AG09309 (cell line): Measurements from ENCODE around the gene GADD45GIP1.
"Not testable (repeated sequence)": the region's sequence is repeated elsewhere in the genome, so short reads cannot be mapped to it uniquely, and the experiment has no call there.

Experiments used
- DNase-seq: peaks from one replicate; pipeline ENCODE4 v3.0.0-alpha.2; 2010; ENCODE audit warnings: low read depth
- H3K4me3 ChIP-seq: 2 replicates; pipeline ENCODE4 v1.5.1; 2011; ENCODE audit warnings: mild to moderate bottlenecking, low read depth, low read length, moderate library complexity; ENCODE audit not compliant: control insufficient read depth
- CTCF ChIP-seq: IDR thresholded peaks from 2 replicates; pipeline ENCODE4 v1.5.1; 2011; ENCODE audit warnings: mild to moderate bottlenecking, low read depth, low read length, inconsistent platforms; ENCODE audit not compliant: insufficient read depth, control insufficient read depth; ENCODE audit errors: missing control alignments

Gene GADD45GIP1

DNA sequence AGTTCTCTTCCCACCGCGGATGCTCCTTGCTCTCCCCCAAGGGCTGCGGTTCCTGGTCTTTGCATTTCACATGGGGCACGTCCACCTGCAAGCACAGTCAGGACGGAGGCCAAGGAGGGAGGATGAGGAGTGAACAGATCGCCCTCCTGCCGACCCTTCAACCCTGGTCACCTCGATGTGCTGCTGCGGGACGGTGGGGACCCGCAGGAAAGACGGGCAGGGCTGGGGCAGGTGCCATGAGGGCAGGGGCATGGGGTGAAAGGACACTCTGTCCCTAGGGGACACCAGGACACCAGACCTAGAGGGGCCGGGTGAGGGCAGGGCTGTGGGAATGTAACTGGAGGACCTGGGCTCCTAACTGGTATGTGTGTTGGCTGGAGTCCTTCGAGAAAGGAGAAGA, 38.8 kb downstream of the GADD45GIP1 start:
- no peak for TF ChIP-seq CTCF
- no peak overlapping the region for H3K4me3 ChIP-seq
- DNase-seq, result no peak

GRCh38 chr19:12915860-12916259, 41.2 kb downstream of the GADD45GIP1 start:
- DNase-seq, H3K4me3 ChIP-seq: not testable (repeated sequence)

DNA sequence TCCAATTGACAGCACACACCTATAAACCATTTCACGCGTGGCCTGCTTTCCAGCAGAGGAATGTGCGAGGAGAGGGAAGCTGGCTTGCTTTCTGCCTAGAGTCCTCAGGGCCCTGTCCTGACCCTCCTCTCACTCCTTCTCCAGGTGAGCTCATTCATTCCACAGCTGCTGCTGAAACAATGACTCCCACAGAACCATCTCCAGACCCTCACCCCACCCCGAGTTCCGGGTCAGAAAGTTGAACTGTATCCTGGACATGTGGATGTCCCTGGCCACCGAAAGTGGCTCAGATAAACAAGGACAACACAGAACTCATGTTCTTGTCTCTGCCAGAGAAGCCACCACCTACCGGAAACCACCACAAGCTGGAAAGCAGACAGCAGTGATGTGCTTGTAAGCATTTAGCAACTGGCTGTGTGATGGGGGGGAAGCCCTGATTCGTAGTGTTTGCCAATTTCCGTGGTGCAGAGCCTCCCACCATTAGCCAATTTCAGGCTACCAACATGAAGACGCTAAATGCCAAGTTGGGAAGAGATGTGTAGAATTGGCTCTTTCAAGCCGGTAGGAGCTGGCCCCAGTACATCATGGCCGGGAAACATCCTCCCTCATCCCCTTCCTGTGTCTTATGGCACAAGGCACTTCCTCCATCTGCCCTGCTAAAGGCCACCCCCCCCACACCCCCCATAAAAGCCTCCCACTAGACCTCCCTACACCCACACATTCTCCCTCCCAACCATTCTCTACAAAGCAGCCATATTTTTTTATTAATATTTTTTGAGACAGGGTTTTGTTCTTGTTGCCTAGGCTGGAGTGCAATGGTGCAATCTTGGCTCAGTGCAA, 43.0 kb downstream of the GADD45GIP1 start:
- no peak for DNase-seq
- no peak overlapping the region for H3K4me3 ChIP-seq
- no peak for TF ChIP-seq CTCF

GRCh38 chr19:12913011-12913561, 43.9 kb downstream of the GADD45GIP1 start:
- TF ChIP-seq CTCF, result no peak
- no peak for DNase-seq
- no peak overlapping the region for H3K4me3 ChIP-seq

DNA sequence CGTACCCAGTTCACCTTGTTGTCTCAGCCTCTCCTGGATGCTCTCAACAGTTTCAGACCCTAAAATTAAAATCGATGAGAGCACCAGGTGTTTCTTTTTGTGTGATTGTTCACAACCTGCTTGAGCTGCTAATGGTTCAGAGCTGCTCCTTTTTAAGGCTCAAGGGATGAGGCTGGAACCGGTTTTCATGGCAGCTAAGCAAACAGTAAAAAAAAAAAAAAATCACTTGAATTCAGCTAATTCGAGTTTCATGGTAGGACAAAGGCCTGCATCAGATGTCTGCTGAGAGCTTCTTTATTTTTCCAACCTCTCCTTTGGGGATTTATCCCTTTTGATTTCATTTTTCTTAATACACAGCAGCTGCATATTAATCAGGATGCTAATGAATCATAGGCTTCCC, 44.5 kb downstream of the GADD45GIP1 start:
- no peak for TF ChIP-seq CTCF
- no peak for DNase-seq
- H3K4me3 ChIP-seq, result no peak overlapping the region

DNA sequence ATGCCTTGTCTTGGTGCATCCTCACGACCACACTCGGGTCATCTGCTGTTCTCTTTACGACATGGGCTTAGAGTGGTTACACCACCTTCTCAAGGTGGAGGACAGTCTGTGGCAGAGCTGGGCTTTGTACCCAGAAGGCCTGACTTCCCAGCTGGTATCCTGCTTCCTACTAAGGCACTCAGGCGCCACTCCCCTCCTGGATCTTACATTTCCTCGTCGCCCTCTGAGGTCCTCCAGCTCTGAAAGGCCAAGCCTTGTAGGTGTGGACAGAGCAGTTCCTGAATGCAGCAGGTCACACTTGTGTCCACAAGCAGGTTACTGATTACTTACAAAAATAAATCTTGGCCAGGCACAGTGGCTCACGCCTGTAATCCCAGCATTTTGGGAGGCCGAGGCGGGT, 49.9 kb downstream of the GADD45GIP1 start:
- H3K4me3 ChIP-seq, result no peak overlapping the region
- TF ChIP-seq CTCF, result no peak
- DNase-seq, result no peak
